Measurements from ENCODE around the gene LIX1L. TPM values are rescaled to one million over a fixed set of nuclear protein-coding genes. Genes with fewer than 3 reads are reported as not detected.
A peak's percentile ranks its signal among the peaks of the same experiment; 100 is the strongest.

The LIX1L gene
- total RNA-seq, 1 experiment from 2014 or later = 0.82 TPM

DNA sequence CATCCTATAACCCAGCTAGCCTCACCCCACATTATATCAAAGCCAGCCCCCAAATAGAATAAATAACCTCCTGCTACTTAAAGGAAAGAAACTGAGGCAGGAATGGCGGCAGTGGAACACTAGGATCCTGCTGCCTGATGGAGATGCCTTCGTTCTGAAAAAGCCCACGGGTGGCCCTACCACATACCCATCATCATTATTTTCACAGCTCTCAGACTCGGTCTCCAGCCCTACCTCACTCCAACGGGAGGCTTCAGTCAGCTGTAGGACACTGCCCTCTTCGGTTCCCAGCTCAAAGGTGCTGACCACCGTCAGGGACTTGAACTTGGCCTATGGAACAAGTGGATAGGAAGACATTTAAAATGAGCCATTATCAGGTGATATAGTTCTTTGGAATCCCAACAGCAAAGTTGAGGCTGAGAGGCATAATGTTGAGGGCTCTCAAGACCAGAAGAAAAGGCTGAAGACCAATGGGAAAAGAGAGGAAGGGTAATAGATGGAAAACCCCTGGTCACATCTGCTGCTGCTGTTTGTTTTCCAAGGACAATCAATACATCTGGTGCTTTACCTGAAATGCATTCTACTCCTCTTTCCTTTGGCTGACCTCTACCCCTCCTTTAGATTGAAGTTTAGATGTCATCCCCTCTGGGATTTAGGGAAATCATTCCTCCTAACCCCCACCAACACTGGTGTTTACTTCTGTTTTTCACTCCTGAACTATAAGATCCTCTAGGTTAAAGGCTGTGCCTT is 64.3 kb downstream of the LIX1L start:
- POLR2A ChIA-PET = no interaction called here
- CTCF ChIA-PET = interaction anchor here (1.8 to 2.2 kb wide), 3 partner anchors 34 to 84 kb away, joined by 7 to 32 read pairs (median 9); partner anchors contain the start of genes PIAS3 and RBM8A
- no peak overlapping the region for H3K4me3 Mint-ChIP-seq (ENCODE audit: unreplicated experiment)
- H3K27me3 Mint-ChIP-seq (ENCODE audit: insufficient read depth, unreplicated experiment) = no peaks in the 10 kb centered on the region
- H3K4me1 ChIP-seq = no peaks in the 10 kb centered on the region
- no peaks in the 10 kb centered on the region for H3K27me3 ChIP-seq (replicated peaks; ENCODE audit: control insufficient read depth, insufficient read depth, low read length)
- BruUV-seq (replicated peaks) = no TSS peak
- H3K4me1 Mint-ChIP-seq (ENCODE audit: low read depth, unreplicated experiment) = peaks cover 7% of the 10 kb centered on the region
- no peak overlapping the region for H3K27ac Mint-ChIP-seq (ENCODE audit: unreplicated experiment)
- H3K36me3 ChIP-seq (ENCODE audit: control insufficient read depth, insufficient read depth, low read length) = no peaks in the 10 kb centered on the region
- H3K9me3 Mint-ChIP-seq (ENCODE audit: unreplicated experiment) = no peaks in the 10 kb centered on the region
- H3K4me3 ChIP-seq (ENCODE audit: low read depth, low read length) = no peak overlapping the region
- DNase-seq = no peak
- intact Hi-C loops (cut with micrococcal nuclease; ENCODE audit: unreplicated experiment) = loop anchor here (2.0 to 5.0 kb wide), 3 partner anchors 34 to 144 kb away; partner anchors contain the start of gene RBM8A
- H3K36me3 Mint-ChIP-seq (ENCODE audit: insufficient read depth, unreplicated experiment) = no peaks in the 10 kb centered on the region
- no peaks in the 10 kb centered on the region for H3K9me3 ChIP-seq
- TF ChIP-seq, protein P1, sequence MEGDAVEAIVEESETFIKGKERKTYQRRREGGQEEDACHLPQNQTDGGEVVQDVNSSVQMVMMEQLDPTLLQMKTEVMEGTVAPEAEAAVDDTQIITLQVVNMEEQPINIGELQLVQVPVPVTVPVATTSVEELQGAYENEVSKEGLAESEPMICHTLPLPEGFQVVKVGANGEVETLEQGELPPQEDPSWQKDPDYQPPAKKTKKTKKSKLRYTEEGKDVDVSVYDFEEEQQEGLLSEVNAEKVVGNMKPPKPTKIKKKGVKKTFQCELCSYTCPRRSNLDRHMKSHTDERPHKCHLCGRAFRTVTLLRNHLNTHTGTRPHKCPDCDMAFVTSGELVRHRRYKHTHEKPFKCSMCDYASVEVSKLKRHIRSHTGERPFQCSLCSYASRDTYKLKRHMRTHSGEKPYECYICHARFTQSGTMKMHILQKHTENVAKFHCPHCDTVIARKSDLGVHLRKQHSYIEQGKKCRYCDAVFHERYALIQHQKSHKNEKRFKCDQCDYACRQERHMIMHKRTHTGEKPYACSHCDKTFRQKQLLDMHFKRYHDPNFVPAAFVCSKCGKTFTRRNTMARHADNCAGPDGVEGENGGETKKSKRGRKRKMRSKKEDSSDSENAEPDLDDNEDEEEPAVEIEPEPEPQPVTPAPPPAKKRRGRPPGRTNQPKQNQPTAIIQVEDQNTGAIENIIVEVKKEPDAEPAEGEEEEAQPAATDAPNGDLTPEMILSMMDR (IDR thresholded peaks at IDR 0.05; ENCODE audit: insufficient read depth in 1 of 2, low read depth in 1 of 2, low read length in 1 of 2, severe bottlenecking in 1 of 2, unreplicated experiment in 1 of 2) = no peak

DNA sequence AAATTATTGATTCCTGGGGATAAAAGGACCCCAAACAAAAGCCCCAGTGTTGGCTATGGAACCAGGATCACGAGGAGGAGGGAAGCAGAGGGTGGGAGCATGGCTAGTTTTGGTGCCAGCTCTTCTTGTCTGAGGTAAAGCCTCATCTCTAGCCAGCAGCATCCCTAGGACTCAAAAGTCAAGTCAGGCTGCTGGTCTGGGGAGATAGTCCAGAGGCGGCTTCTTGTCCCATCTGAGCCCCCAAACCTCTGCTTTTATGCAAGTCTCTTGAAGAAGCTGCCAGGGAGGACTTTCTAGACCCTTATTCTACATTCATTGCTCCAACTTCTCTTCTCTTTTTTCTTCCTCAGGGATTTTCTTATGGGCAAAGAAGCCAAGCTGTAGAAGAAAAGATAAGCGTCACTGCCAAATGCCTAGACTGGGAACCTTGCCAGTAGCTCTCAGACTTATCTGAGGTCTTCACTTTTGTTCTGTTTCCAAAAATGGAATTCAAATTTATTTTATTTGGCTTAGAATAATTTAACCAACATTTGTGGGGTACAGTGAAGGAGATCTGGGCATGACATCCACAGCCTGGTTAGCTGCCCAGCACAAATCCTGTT is 65.2 kb downstream of the LIX1L start:
- BruUV-seq (replicated peaks) = TSS peak; percentile 59
- intact Hi-C loops (cut with micrococcal nuclease; ENCODE audit: unreplicated experiment) = loop anchor here (1.0 to 5.0 kb wide), 8 partner anchors 12 to 145 kb away; partner anchors contain the start of genes ITGA10 and RBM8A
- CTCF ChIA-PET = interaction anchor here (0.9 to 2.3 kb wide), 18 partner anchors 9 to 143 kb away, joined by 3 to 32 read pairs (median 6); partner anchors contain the start of genes ANKRD34A, ITGA10, NUDT17 and PEX11B

More for the DNA sequence above, 65.2 kb downstream of the LIX1L start:
- H3K27me3 Mint-ChIP-seq (ENCODE audit: insufficient read depth, unreplicated experiment) = no peaks in the 10 kb centered on the region
- H3K9me3 Mint-ChIP-seq (ENCODE audit: unreplicated experiment) = no peaks in the 10 kb centered on the region
- peak overlapping the region; percentile 84 for H3K27ac Mint-ChIP-seq (ENCODE audit: unreplicated experiment)
- no peak for DNase-seq
- no peaks in the 10 kb centered on the region for H3K27me3 ChIP-seq (replicated peaks; ENCODE audit: control insufficient read depth, insufficient read depth, low read length)
- no peaks in the 10 kb centered on the region for H3K36me3 ChIP-seq (ENCODE audit: control insufficient read depth, insufficient read depth, low read length)
- H3K4me1 Mint-ChIP-seq (ENCODE audit: low read depth, unreplicated experiment) = peaks cover 7% of the 10 kb centered on the region
- H3K36me3 Mint-ChIP-seq (ENCODE audit: insufficient read depth, unreplicated experiment) = no peaks in the 10 kb centered on the region
- H3K4me3 ChIP-seq (ENCODE audit: low read depth, low read length) = no peak overlapping the region
- H3K4me3 Mint-ChIP-seq (ENCODE audit: unreplicated experiment) = peak overlapping the region; percentile 66
- no peaks in the 10 kb centered on the region for H3K9me3 ChIP-seq
- TF ChIP-seq, protein P1 (IDR thresholded peaks at IDR 0.05; ENCODE audit: insufficient read depth in 1 of 2, low read depth in 1 of 2, low read length in 1 of 2, severe bottlenecking in 1 of 2, unreplicated experiment in 1 of 2) = no peak
- POLR2A ChIA-PET = interaction anchor here (1.0 to 1.1 kb wide), 4 partner anchors 33 to 160 kb away, joined by 3 to 5 read pairs (median 4); partner anchors contain the start of genes ANKRD34A, POLR3GL and RBM8A
- peaks cover 3% of the 10 kb centered on the region for H3K4me1 ChIP-seq

All from Caco-2 (cell line).